ENCODE data around the gene HOXB1.
"Not testable (repeated sequence)": the region's sequence is repeated elsewhere in the genome, so short reads cannot be mapped to it uniquely, and the experiment has no call there.

Gene HOXB1

GRCh38 chr17:48509708-48510107 lies 21.1 kb downstream of the HOXB1 start:
- not testable (repeated sequence) for H3K4me3 ChIP-seq (ENCODE audit: low read depth in 1 of 5, low read length in 5 of 5)

DNA sequence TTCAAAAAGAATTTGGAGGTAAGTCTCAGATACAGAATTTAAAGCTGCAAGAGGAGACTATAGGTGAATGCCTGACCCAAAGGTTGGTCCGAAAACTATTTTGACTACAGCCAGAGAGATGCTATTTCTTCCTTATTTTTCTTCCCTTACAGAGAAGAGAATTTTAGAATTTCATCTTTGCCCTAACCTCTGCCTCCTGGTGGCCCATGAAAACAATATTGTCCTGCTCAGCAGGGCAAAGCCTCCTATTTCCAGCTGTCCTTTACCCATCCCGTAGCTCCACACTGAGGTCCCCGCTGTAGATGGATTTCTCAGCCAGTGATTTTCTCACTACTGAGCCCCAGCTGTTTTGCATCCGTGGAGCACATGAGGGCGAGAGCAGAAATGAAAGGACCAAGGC lies 24.6 kb downstream of the HOXB1 start:
- H3K9ac ChIP-seq (ENCODE audit: low read length in 5 of 5), result no peak overlapping the region
- H3K4me3 ChIP-seq (ENCODE audit: low read depth in 1 of 5, low read length in 5 of 5), result no peak overlapping the region
- H3K4me1 ChIP-seq (ENCODE audit: control insufficient read depth in 5 of 5, insufficient read depth in 5 of 5, low read length in 5 of 5), result peaks cover 0 to 2% (median 0%) of the 10 kb centered on the region in 5 donors
- no peaks in the 10 kb centered on the region for H3K9me3 ChIP-seq (ENCODE audit: control insufficient read depth in 5 of 5, low read length in 5 of 5)
- no peak overlapping the region for H3K27ac ChIP-seq (ENCODE audit: low read depth, low read length)
- peaks cover 0 to 3% (median 0%) of the 10 kb centered on the region in 5 donors for H3K27me3 ChIP-seq (ENCODE audit: control insufficient read depth in 5 of 5, insufficient read depth in 4 of 5, low read length in 5 of 5)
- no peaks in the 10 kb centered on the region for H3K36me3 ChIP-seq (ENCODE audit: control insufficient read depth in 5 of 5, insufficient read depth in 5 of 5, low read length in 5 of 5)

More at GRCh38 chr17:48509708-48510107, 21.1 kb downstream of the HOXB1 start:
- H3K4me1 ChIP-seq (ENCODE audit: control insufficient read depth in 5 of 5, insufficient read depth in 5 of 5, low read length in 5 of 5); H3K9me3 ChIP-seq (ENCODE audit: control insufficient read depth in 5 of 5, low read length in 5 of 5); H3K27me3 ChIP-seq (ENCODE audit: control insufficient read depth in 5 of 5, insufficient read depth in 4 of 5, low read length in 5 of 5); H3K27ac ChIP-seq (ENCODE audit: low read depth, low read length); H3K9ac ChIP-seq (ENCODE audit: low read length in 5 of 5); H3K36me3 ChIP-seq (ENCODE audit: control insufficient read depth in 5 of 5, insufficient read depth in 5 of 5, low read length in 5 of 5): not testable (repeated sequence)

DNA sequence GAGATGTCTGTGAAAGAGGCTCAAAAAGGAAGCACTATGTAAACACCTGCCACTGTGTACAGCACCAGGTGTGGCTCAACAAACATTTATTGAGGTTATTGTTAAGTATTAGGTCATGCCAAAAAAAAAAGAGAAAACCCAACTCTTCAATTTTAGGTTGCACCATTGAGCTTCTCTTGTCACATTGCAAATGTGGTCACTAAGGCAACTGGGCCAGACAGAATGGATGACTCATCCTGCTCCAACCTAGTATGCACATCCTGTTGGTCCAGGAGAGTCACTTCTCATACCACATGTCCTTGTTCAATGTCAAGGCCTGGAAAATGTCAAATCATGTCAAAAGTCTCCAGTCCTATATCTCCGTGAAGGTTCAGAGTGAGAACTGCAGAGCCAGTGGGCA lies 25.0 kb downstream of the HOXB1 start:
- no peak overlapping the region for H3K27ac ChIP-seq (ENCODE audit: low read depth, low read length)
- H3K27me3 ChIP-seq (ENCODE audit: control insufficient read depth in 5 of 5, insufficient read depth in 4 of 5, low read length in 5 of 5), result peaks cover 0 to 3% (median 0%) of the 10 kb centered on the region in 5 donors
- no peak overlapping the region for H3K9ac ChIP-seq (ENCODE audit: low read length in 5 of 5)

DNA sequence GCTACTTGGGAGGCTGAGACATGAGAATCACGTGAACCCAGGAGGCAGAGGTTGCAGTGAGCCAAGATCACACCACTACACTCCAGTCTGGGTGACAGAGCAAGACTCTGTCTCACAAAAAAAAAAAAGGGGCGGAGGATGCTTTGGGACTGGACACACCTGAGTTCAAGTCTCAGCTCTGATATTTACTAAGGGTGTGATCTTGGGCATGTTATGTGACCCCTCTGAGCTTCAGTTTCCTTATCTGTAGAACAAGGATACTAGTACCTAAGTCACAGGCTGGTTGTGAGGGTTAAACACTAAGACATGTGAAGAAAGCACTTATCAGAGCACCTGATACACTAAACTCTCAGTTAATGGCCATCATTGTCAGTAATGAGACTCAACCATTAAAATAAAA lies 25.9 kb downstream of the HOXB1 start:
- peaks cover 0 to 3% (median 0%) of the 10 kb centered on the region in 5 donors for H3K27me3 ChIP-seq (ENCODE audit: control insufficient read depth in 5 of 5, insufficient read depth in 4 of 5, low read length in 5 of 5)
- no peak overlapping the region for H3K27ac ChIP-seq (ENCODE audit: low read depth, low read length)
- no peak overlapping the region for H3K9ac ChIP-seq (ENCODE audit: low read length in 5 of 5)
- peaks cover 0 to 4% (median 0%) of the 10 kb centered on the region in 5 donors for H3K4me1 ChIP-seq (ENCODE audit: control insufficient read depth in 5 of 5, insufficient read depth in 5 of 5, low read length in 5 of 5)
- no peaks in the 10 kb centered on the region for H3K9me3 ChIP-seq (ENCODE audit: control insufficient read depth in 5 of 5, low read length in 5 of 5)
- H3K4me3 ChIP-seq (ENCODE audit: low read depth in 1 of 5, low read length in 5 of 5), result no peak overlapping the region
- H3K36me3 ChIP-seq (ENCODE audit: control insufficient read depth in 5 of 5, insufficient read depth in 5 of 5, low read length in 5 of 5), result no peaks in the 10 kb centered on the region

More for the DNA sequence above, 25.0 kb downstream of the HOXB1 start:
- Histone ChIP-seq H3K4me3 (ENCODE audit: low read depth in 1 of 5, low read length in 5 of 5) (no peak overlapping the region), H3K36me3 (ENCODE audit: control insufficient read depth in 5 of 5, insufficient read depth in 5 of 5, low read length in 5 of 5) (no peaks in the 10 kb centered on the region), H3K9me3 (ENCODE audit: control insufficient read depth in 5 of 5, low read length in 5 of 5) (no peaks in the 10 kb centered on the region), H3K4me1 (ENCODE audit: control insufficient read depth in 5 of 5, insufficient read depth in 5 of 5, low read length in 5 of 5) (peaks cover 0 to 4% (median under 1%) of the 10 kb centered on the region in 5 donors)

DNA sequence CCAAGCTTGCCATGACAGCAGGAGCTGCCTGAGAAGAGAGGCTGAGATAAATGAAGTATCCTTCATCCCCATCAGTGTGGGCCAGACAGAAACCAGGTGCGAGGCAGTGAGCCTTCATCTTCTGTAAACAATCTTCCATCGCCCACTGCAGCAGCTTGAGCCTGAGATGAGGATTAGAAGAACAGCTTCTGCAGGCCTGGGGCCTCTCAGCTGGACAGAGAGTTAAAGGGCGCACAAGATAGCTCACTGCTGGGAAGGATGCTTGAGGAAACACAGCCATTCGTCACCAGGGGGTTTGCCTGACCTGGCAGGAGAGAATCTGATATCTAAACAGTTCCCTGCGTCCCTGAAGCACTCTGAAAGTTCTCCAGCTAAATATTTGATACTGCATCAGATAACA lies 27.1 kb downstream of the HOXB1 start:
- H3K9ac ChIP-seq (ENCODE audit: low read length in 5 of 5), result no peak overlapping the region
- no peaks in the 10 kb centered on the region for H3K9me3 ChIP-seq (ENCODE audit: control insufficient read depth in 5 of 5, low read length in 5 of 5)
- no peak overlapping the region for H3K4me3 ChIP-seq (ENCODE audit: low read depth in 1 of 5, low read length in 5 of 5)
- peaks cover 0 to 4% (median 0%) of the 10 kb centered on the region in 5 donors for H3K4me1 ChIP-seq (ENCODE audit: control insufficient read depth in 5 of 5, insufficient read depth in 5 of 5, low read length in 5 of 5)
- H3K27me3 ChIP-seq (ENCODE audit: control insufficient read depth in 5 of 5, insufficient read depth in 4 of 5, low read length in 5 of 5), result peaks cover 0 to 3% (median 0%) of the 10 kb centered on the region in 5 donors
- H3K27ac ChIP-seq (ENCODE audit: low read depth, low read length), result no peak overlapping the region
- no peaks in the 10 kb centered on the region for H3K36me3 ChIP-seq (ENCODE audit: control insufficient read depth in 5 of 5, insufficient read depth in 5 of 5, low read length in 5 of 5)

DNA sequence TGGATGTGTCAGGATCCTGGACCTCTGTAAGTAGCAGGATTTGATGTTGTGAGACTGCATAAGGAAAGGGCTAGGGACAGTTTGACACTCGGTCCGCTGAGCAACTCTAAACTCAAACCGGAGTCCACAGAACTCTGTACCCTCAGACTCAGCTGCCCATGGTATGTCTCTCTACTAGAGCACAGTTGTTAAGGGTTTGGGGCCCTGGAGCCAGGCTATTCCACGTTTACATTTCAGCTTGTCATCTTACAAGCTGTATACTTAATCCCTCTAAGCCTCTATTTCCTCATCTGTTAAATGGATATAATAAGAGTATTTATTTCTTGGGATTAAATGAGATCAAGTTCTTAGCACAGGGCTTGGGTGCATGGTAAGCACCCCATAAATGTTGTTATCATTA lies 27.9 kb downstream of the HOXB1 start:
- peaks cover 0 to 3% (median 0%) of the 10 kb centered on the region in 5 donors for H3K27me3 ChIP-seq (ENCODE audit: control insufficient read depth in 5 of 5, insufficient read depth in 4 of 5, low read length in 5 of 5)
- no peaks in the 10 kb centered on the region for H3K36me3 ChIP-seq (ENCODE audit: control insufficient read depth in 5 of 5, insufficient read depth in 5 of 5, low read length in 5 of 5)
- H3K27ac ChIP-seq (ENCODE audit: low read depth, low read length), result no peak overlapping the region
- H3K9ac ChIP-seq (ENCODE audit: low read length in 5 of 5), result no peak overlapping the region
- H3K4me1 ChIP-seq (ENCODE audit: control insufficient read depth in 5 of 5, insufficient read depth in 5 of 5, low read length in 5 of 5), result peaks cover 0 to 12% (median 0%) of the 10 kb centered on the region in 5 donors
- no peaks in the 10 kb centered on the region for H3K9me3 ChIP-seq (ENCODE audit: control insufficient read depth in 5 of 5, low read length in 5 of 5)
- H3K4me3 ChIP-seq (ENCODE audit: low read depth in 1 of 5, low read length in 5 of 5), result no peak overlapping the region

- H3K4me3 ChIP-seq (ENCODE audit: low read depth in 1 of 5, low read length in 5 of 5), result no peak overlapping the region
- no peak overlapping the region for H3K27ac ChIP-seq (ENCODE audit: low read depth, low read length)
- peaks cover 0 to 18% (median 0%) of the 10 kb centered on the region in 5 donors for H3K4me1 ChIP-seq (ENCODE audit: control insufficient read depth in 5 of 5, insufficient read depth in 5 of 5, low read length in 5 of 5)
- H3K27me3 ChIP-seq (ENCODE audit: control insufficient read depth in 5 of 5, insufficient read depth in 4 of 5, low read length in 5 of 5), result peaks cover 0 to 3% (median 0%) of the 10 kb centered on the region in 5 donors
- H3K9ac ChIP-seq (ENCODE audit: low read length in 5 of 5), result no peak overlapping the region
- H3K9me3 ChIP-seq (ENCODE audit: control insufficient read depth in 5 of 5, low read length in 5 of 5), result no peaks in the 10 kb centered on the region
- H3K36me3 ChIP-seq (ENCODE audit: control insufficient read depth in 5 of 5, insufficient read depth in 5 of 5, low read length in 5 of 5), result no peaks in the 10 kb centered on the region
Observed at GRCh38 chr17:48502312-48502711, 28.5 kb downstream of the HOXB1 start.

DNA sequence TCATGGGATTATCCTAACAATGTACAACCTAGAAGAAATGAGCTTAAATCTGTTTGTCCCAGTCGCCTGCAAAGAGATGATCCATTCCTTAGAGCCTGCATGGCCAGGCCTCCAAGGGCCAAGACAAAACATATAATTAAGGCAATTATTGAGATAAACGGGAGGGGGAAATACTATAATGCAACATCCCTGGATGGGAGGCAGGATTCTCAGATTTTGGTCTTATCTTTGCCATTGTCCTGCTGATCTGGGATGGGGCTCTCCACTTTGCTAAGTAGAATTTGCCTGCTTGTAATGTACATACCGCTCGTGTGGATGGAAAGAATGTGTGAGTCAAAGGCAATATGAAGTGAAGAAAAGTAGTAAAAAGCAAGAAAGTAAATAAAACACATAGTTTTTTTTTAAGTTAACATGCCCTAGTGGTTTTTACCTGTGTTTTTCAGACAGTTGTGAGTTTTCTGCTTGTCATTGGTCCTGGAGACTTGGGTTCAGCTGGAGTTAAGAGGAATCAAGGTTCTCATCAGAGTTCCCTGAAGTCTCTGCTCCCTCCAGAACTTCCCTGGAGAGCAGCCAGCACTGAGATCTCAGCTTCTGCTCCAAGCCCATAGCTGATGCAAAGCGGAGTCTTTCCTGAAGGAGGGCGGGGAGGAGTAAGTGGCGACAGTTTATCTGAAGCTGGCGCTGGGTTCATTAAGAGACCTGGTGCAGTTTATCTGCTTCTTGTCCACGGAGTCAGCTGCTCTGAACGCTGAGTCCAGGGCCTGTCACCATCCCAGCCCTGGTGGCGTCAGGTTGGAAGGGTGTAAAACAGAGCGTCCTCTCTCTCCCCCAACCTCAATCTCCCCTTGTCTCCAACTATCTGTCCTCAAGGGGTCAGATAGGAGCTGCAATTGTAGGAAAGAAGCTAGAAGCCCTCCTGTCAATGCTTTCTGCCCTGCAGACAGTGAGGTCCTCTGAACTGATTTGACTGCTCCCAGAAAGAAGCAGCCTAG lies 30.1 kb downstream of the HOXB1 start:
- peaks cover 0 to 18% (median 0%) of the 10 kb centered on the region in 5 donors for H3K4me1 ChIP-seq (ENCODE audit: control insufficient read depth in 5 of 5, insufficient read depth in 5 of 5, low read length in 5 of 5)
- no peak overlapping the region for H3K27ac ChIP-seq (ENCODE audit: low read depth, low read length)

DNA sequence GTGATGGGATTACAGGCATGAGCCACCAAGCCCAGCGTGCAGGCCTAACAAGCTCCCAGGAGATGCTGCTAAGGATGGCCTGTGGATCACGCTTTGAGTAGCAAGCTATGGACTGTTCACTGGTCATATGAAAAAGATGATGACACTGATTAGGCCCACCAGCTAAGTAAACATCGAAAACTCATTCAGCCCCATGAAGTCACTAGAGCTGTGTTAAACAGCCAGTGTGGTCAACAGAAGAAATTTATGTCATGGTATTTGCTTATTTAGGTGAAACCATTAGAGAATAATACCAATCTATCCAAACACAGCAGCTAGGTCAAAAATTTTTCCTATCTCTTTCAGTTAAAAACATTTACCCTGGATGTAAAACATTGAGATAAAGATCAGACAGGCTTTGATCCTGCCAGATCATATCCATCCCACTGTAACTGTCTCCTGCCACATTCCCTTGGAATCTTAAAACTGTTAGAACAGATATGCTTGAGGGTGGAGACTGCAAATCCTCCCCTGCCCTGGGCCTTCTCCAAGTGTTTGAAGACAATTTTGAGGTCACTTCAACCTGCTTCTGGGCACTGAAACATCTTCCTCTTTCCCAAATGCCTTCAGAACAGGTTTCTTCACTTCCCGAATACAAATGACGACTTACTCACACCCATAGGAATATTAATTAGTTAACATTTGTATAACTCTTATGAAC lies 30.9 kb downstream of the HOXB1 start:
- peaks cover 0 to 3% (median 0%) of the 10 kb centered on the region in 5 donors for H3K27me3 ChIP-seq (ENCODE audit: control insufficient read depth in 5 of 5, insufficient read depth in 4 of 5, low read length in 5 of 5)
- H3K27ac ChIP-seq (ENCODE audit: low read depth, low read length), result no peak overlapping the region
- no peaks in the 10 kb centered on the region for H3K9me3 ChIP-seq (ENCODE audit: control insufficient read depth in 5 of 5, low read length in 5 of 5)
- H3K9ac ChIP-seq (ENCODE audit: low read length in 5 of 5), result no peak overlapping the region
- no peaks in the 10 kb centered on the region for H3K36me3 ChIP-seq (ENCODE audit: control insufficient read depth in 5 of 5, insufficient read depth in 5 of 5, low read length in 5 of 5)
- H3K4me1 ChIP-seq (ENCODE audit: control insufficient read depth in 5 of 5, insufficient read depth in 5 of 5, low read length in 5 of 5), result peaks cover 0 to 18% (median 0%) of the 10 kb centered on the region in 5 donors
- no peak overlapping the region for H3K4me3 ChIP-seq (ENCODE audit: low read depth in 1 of 5, low read length in 5 of 5)

More for the DNA sequence above, 30.1 kb downstream of the HOXB1 start:
- peaks cover 0 to 3% (median 0%) of the 10 kb centered on the region in 5 donors for H3K27me3 ChIP-seq (ENCODE audit: control insufficient read depth in 5 of 5, insufficient read depth in 4 of 5, low read length in 5 of 5)
- no peaks in the 10 kb centered on the region for H3K9me3 ChIP-seq (ENCODE audit: control insufficient read depth in 5 of 5, low read length in 5 of 5)
- no peak overlapping the region for H3K9ac ChIP-seq (ENCODE audit: low read length in 5 of 5)
- H3K36me3 ChIP-seq (ENCODE audit: control insufficient read depth in 5 of 5, insufficient read depth in 5 of 5, low read length in 5 of 5), result no peaks in the 10 kb centered on the region
- peak overlapping the region in 1 of 5 donors; percentile 3 for H3K4me3 ChIP-seq (ENCODE audit: low read depth in 1 of 5, low read length in 5 of 5)

DNA sequence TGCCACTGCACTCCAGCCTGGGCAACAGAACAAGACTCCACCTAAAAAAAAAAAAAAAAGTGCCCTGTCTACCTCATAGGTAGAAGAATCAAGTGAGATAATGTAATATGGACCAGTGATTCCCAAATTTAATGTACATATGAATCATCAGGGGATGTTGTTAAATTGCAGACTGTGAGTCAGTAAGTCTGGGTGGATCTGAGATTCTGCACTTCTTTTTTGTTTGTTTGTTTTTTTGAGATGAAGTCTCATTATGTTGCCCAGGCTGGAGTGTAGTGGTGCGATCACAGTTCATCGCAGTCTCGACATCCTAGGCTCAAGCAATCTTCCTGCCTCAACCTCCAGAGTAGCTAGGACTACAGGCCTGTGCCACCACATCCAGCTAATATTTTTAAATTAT lies 31.6 kb downstream of the HOXB1 start:
- Histone ChIP-seq H3K27ac (ENCODE audit: low read depth, low read length) (no peak overlapping the region), H3K4me3 (ENCODE audit: low read depth in 1 of 5, low read length in 5 of 5) (no peak overlapping the region), H3K27me3 (ENCODE audit: control insufficient read depth in 5 of 5, insufficient read depth in 4 of 5, low read length in 5 of 5) (peaks cover 0 to 3% (median 0%) of the 10 kb centered on the region in 5 donors), H3K4me1 (ENCODE audit: control insufficient read depth in 5 of 5, insufficient read depth in 5 of 5, low read length in 5 of 5) (peaks cover 0 to 18% (median 0%) of the 10 kb centered on the region in 5 donors), H3K9me3 (ENCODE audit: control insufficient read depth in 5 of 5, low read length in 5 of 5) (no peaks in the 10 kb centered on the region), H3K36me3 (ENCODE audit: control insufficient read depth in 5 of 5, insufficient read depth in 5 of 5, low read length in 5 of 5) (no peaks in the 10 kb centered on the region), H3K9ac (ENCODE audit: low read length in 5 of 5) (no peak overlapping the region)

All from subcutaneous abdominal adipose tissue (tissue), 5 donors.